GM13977 (cell line): Measurements from ENCODE around the gene MBIP.

Source experiments
- DNase-seq: peaks from one replicate; pipeline ENCODE4 v3.0.0; 2012; ENCODE audit warnings: low spot score
- in situ Hi-C: fragments of 300-500 bp; cut with MboI; formaldehyde crosslinking; loops from one replicate; pipeline ENCODE4 v1.12.0; 2022; ENCODE audit warnings: low sequenced_read_pairs, low pct_unique_long_range_greater_than_20kb, mixed read lengths, inconsistent platforms; ENCODE audit not compliant: unreplicated experiment
- TF ChIP-seq, protein P1 (sequence below): IDR thresholded peaks from 2 replicates; pipeline ENCODE4 v1.5.1; 2012; ENCODE audit warnings: mild to moderate bottlenecking, control low read depth; ENCODE audit not compliant: insufficient read depth; ENCODE audit errors: extremely low read depth, missing control alignments

MBIP gene, protein sequence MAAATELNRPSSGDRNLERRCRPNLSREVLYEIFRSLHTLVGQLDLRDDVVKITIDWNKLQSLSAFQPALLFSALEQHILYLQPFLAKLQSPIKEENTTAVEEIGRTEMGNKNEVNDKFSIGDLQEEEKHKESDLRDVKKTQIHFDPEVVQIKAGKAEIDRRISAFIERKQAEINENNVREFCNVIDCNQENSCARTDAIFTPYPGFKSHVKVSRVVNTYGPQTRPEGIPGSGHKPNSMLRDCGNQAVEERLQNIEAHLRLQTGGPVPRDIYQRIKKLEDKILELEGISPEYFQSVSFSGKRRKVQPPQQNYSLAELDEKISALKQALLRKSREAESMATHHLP

DNA sequence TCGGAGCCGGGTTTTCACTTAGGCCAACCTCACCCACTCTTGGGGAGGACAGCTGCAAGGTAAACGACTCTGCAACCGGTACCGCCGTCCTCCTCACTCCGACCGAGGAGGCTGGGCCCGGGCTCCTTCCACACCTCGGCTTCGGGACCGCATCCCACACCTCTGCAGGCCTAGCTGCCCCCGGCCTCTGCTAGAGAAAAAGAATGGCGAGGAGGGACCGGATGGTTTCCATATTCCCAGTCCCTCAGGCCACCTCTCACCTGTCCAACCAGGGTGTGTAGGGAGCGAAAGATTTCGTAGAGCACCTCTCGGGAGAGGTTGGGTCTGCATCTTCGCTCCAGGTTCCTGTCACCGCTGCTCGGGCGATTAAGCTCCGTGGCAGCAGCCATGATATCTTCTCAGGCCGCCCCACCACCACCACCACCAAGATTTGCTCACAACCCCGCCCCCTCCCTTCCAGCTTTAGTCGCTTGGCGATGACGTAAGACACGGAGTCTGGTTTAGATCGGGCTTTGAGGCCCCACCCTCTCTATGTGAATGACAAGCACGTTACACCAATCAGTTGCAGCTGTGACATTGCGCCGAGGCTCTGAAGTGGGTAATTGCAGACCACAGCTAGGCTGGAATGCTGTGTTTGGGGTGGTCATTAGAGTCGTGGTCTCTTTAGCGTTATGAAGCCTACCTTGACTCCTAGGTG lies at the start of gene MBIP:
Gene MBIP, minus strand, starts transcription at position 438 of the 697 bp plus-strand sequence. Its CDS starts 49 bp downstream, at position 389.
- TF ChIP-seq, protein P1, sequence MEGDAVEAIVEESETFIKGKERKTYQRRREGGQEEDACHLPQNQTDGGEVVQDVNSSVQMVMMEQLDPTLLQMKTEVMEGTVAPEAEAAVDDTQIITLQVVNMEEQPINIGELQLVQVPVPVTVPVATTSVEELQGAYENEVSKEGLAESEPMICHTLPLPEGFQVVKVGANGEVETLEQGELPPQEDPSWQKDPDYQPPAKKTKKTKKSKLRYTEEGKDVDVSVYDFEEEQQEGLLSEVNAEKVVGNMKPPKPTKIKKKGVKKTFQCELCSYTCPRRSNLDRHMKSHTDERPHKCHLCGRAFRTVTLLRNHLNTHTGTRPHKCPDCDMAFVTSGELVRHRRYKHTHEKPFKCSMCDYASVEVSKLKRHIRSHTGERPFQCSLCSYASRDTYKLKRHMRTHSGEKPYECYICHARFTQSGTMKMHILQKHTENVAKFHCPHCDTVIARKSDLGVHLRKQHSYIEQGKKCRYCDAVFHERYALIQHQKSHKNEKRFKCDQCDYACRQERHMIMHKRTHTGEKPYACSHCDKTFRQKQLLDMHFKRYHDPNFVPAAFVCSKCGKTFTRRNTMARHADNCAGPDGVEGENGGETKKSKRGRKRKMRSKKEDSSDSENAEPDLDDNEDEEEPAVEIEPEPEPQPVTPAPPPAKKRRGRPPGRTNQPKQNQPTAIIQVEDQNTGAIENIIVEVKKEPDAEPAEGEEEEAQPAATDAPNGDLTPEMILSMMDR, result no peak
- DNase-seq, result peak; percentile 85

DNA sequence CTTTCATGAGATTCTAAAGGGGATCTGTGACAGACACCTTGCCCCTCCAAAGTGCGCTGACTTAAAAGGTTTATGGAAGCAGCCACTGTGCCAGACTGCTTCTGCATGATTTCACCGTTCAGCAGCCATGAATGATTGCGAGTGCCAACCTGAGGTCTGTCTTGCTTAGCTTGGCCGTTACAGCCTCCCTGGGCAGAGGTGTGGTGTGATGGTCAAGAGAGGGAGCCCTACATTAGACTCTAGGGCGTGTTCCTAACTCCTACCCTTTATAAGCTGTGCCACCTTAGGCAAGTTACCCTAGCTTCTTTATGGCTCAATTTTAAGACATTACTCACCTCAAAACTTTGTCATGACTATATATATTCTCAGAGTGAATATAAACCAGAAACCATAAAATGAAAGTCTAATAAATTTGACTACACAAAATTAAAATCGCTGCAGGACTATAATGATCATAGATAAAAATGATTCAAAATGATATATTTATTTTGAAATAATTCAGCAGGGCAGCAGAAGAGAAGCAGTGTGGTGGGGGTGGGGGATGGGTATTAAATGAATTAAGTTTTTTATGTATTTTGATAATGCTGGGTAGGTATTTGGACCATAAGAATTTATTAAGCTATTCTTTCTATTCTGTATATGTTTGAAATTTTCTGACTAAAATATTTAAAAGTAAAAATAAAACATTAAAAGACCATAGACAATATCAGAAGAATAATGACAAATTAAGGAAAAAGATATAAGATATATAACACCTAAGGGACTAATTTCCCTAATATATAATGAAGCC lies 47.7 kb upstream of the MBIP start:
- no peak for DNase-seq
- TF ChIP-seq, protein P1, result no peak
- in situ Hi-C loops, result loop anchor here (25.0 kb wide), 1 partner anchor 306 kb away; no protein-coding TSS in a partner anchor

More for the DNA sequence above, at the start of gene MBIP:
- in situ Hi-C loops, result no loop called here

DNA sequence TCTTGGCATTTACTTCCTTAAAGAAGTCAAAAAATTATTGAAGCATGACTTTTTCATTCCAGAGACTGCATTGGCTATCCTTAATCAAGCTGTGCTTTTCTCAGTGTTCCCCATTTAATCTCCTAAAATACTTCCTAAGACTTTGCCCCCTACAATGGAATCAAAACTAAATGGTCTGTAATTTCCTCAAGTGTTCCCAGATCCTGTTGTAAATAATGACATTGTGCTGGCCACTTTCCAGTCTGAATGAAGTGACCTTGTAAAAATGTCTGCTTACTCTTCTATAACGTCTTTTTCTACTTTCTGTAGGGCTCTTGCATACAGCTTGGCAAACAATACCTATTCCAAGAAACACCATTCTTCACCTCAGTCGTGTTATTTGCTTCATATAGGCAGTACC lies 45.3 kb upstream of the MBIP start:
- TF ChIP-seq, protein P1, result no peak
- DNase-seq, result no peak
- in situ Hi-C loops, result loop anchor here (25.0 kb wide), 1 partner anchor 303 kb away; no protein-coding TSS in a partner anchor

DNA sequence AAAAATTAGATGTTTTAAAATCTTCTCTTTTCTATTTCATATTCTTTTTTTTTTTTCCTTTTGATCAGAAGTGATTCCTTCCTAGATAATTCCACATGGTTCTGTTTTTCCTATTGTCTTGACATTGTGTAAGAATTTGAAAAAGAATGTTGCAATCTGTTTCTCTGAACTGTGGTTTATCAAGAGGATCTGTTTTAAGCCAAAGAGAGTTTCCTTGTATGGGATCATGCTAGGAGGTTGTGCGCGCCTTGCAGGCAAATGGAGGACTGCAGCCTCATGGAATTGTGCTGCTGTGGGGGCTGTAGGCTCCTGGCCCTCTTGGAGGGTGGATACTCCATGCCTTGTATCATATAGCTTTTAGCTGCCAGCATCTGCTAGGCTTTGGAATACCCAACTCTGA lies 43.3 kb upstream of the MBIP start:
- TF ChIP-seq, protein P1, result no peak
- DNase-seq, result no peak
- in situ Hi-C loops, result loop anchor here (25.0 kb wide), 1 partner anchor 301 kb away; no protein-coding TSS in a partner anchor

DNA sequence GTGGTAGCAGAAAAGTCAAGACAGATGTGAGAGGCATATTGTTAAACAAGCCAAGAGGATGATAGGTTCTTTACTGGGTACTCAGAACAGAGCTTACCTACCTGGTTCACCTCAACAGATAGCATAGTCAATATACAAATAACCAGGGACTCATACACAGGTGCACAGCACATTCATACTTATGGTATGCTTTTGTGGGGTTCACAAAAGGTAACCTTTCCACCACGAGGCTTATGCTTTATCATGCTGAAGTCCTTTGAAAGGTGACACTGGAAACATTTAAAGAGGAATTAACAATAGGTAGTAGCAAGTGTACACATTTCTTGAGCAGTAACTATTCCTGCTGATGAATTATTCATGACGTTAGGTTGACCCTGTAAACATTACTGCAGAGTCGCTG lies 42.2 kb upstream of the MBIP start:
- DNase-seq, result no peak
- in situ Hi-C loops, result loop anchor here (25.0 kb wide), 1 partner anchor 300 kb away; no protein-coding TSS in a partner anchor
- TF ChIP-seq, protein P1, result no peak

DNA sequence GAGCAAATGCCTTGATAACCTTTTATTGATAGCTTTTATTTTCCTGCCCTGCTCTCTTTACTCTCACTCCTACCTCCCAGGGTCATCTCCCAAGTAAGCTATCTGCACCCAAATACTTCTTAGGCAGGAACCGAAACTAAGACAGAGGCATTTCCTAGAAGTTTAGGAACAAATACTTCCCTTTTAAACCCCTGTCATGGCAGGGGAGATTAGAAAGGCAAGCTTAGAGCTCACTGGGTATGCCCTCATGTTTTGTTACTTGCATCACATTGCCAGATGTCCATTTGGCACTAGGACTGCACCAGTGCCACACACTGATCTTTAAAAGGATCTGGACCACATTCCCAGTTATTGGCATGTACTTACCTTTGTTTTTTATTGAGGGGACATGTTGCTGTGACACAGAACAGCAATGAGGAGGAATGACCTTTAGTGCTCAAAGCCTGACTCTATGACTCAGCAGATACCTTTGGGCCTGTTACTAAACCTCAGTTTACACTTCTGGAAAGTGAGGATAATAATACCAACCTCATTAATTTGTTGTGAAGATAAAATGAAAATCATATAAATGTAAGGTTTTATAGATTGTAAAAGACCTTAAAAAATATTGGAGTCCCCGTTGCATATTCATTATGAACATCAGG lies 40.9 kb upstream of the MBIP start:
- no peak for DNase-seq
- in situ Hi-C loops, result loop anchor here (25.0 kb wide), 1 partner anchor 299 kb away; no protein-coding TSS in a partner anchor
- TF ChIP-seq, protein P1, result no peak
